Liver (tissue), 9 donors: ENCODE measurements around the gene BDKRB2. TPM values are rescaled to one million over a fixed set of nuclear protein-coding genes. Genes with fewer than 3 reads are reported as not detected.

ENCODE experiments used
- DNase-seq: peaks from one replicate; pipeline ENCODE4 v3.0.0-alpha.2; 2017; ENCODE audit warnings: low spot score
- H3K27ac ChIP-seq, 2 donors: one replicate each; pipeline ENCODE4 v1.7.0; 2013; ENCODE audit warnings: inconsistent platforms in 2 of 2, low read length in 2 of 2, control low read depth in 1 of 2, low read depth in 1 of 2, mild to moderate bottlenecking in 1 of 2
- H3K27me3 ChIP-seq, 4 donors: one replicate each; pipeline versions ENCODE4 v1.6.1 to v1.7.0; 2013; ENCODE audit warnings: low read length in 3 of 4, inconsistent platforms in 1 of 4, mild to moderate bottlenecking in 1 of 4, moderate library complexity in 1 of 4; ENCODE audit not compliant: control insufficient read depth in 4 of 4, insufficient read depth in 4 of 4
- H3K36me3 ChIP-seq, 4 donors: one replicate each; pipeline versions ENCODE4 v1.6.1 to v1.7.0; 2013; ENCODE audit warnings: low read length in 3 of 4, mild to moderate bottlenecking in 3 of 4, low read depth in 1 of 4, moderate library complexity in 1 of 4; ENCODE audit not compliant: control insufficient read depth in 4 of 4, insufficient read depth in 3 of 4
- H3K4me1 ChIP-seq, 4 donors: one replicate each; pipeline versions ENCODE4 v1.6.1 to v1.7.0; 2013; ENCODE audit warnings: low read length in 3 of 4, mild to moderate bottlenecking in 3 of 4, moderate library complexity in 1 of 4; ENCODE audit not compliant: control insufficient read depth in 4 of 4, insufficient read depth in 4 of 4
- H3K4me3 ChIP-seq, 3 donors: one replicate each; pipeline versions ENCODE4 v1.6.1 to v1.7.0; 2013; ENCODE audit warnings: low read length in 3 of 3, control low read depth in 1 of 3, low read depth in 1 of 3, mild to moderate bottlenecking in 1 of 3
- H3K9ac ChIP-seq, 2 donors: one replicate each; pipeline ENCODE4 v1.7.0; 2013; ENCODE audit warnings: low read length in 2 of 2, mild to moderate bottlenecking in 2 of 2, moderate library complexity in 2 of 2, control low read depth in 1 of 2, low read depth in 1 of 2
- H3K9me3 ChIP-seq, 4 donors: one replicate each; pipeline versions ENCODE4 v1.6.1 to v1.7.0; 2013; ENCODE audit warnings: low read length in 3 of 4; ENCODE audit not compliant: control insufficient read depth in 4 of 4
- EGR1 ChIP-seq, 2 donors: IDR thresholded peaks; 2 replicates each; pipeline ENCODE4 v1.6.1; 2016 to 2018; ENCODE audit warnings: antibody characterized with exemption in 2 of 2, low read depth in 2 of 2
- FOXA1 ChIP-seq: IDR thresholded peaks from 2 replicates; pipeline ENCODE4 v1.6.1; 2016; ENCODE audit warnings: antibody characterized with exemption
- FOXA2 ChIP-seq: IDR thresholded peaks from 2 replicates; pipeline ENCODE4 v1.6.1; 2016; ENCODE audit warnings: antibody characterized with exemption
- GABPA ChIP-seq, 2 donors: IDR thresholded peaks in 1 of 2; conservative IDR thresholded peaks in 1 of 2; 2 replicates each; pipeline ENCODE4 v1.6.1; 2016; ENCODE audit warnings: antibody characterized with exemption in 2 of 2, mild to moderate bottlenecking in 1 of 2, moderate library complexity in 1 of 2
- HNF4A ChIP-seq, 2 donors: conservative IDR thresholded peaks; 2 replicates each; pipeline ENCODE4 v1.6.1; 2016; ENCODE audit warnings: antibody characterized with exemption in 2 of 2, mild to moderate bottlenecking in 2 of 2
- HNF4G ChIP-seq: IDR thresholded peaks from 2 replicates; pipeline ENCODE4 v1.6.1; 2016; ENCODE audit warnings: antibody characterized with exemption
- JUND ChIP-seq, 2 donors: IDR thresholded peaks; 2 replicates each; pipeline ENCODE4 v1.6.1; 2016; ENCODE audit warnings: antibody characterized with exemption in 2 of 2
- MAX ChIP-seq: IDR thresholded peaks from 2 replicates; pipeline ENCODE4 v1.6.1; 2016; ENCODE audit warnings: antibody characterized with exemption
- NR2F2 ChIP-seq: IDR thresholded peaks from 2 replicates; pipeline ENCODE4 v1.6.1; 2016; ENCODE audit warnings: antibody characterized with exemption
- RAD21 ChIP-seq, 2 donors: IDR thresholded peaks; 2 replicates each; pipeline ENCODE4 v1.6.1; 2016; ENCODE audit warnings: antibody characterized with exemption in 2 of 2, mild to moderate bottlenecking in 2 of 2
- RXRA ChIP-seq, 2 donors: IDR thresholded peaks; 2 replicates each; pipeline ENCODE4 v1.6.1; 2017 to 2018; ENCODE audit warnings: antibody characterized with exemption in 2 of 2, mild to moderate bottlenecking in 1 of 2
- SP1 ChIP-seq: IDR thresholded peaks from 2 replicates; pipeline ENCODE4 v1.6.1; 2018; ENCODE audit warnings: antibody characterized with exemption, mild to moderate bottlenecking
- TAF1 ChIP-seq: conservative IDR thresholded peaks from 2 replicates; pipeline ENCODE4 v1.6.1; 2016; ENCODE audit warnings: antibody characterized with exemption, mild to moderate bottlenecking
- YY1 ChIP-seq: IDR thresholded peaks from 2 replicates; pipeline ENCODE4 v1.6.1; 2016; ENCODE audit warnings: antibody characterized with exemption, mild to moderate bottlenecking
- WGBS: extraction: QIAGEN DNeasy Blood & Tissue Kit; methylation state at CpG from one replicate; pipeline ENCODE4 v1.1.7; 2013; 5-methylcytosine and 5-hydroxymethylcytosine counted together
- polyA plus RNA-seq, 2 donors: library from polyadenylated mRNA; stranded (reverse) in 1 of 2; unstranded in 1 of 2; fragments of 200-250 nt in 1 of 2; fragments of >200 nt in 1 of 2; fragmentation: Nextera tagmentation in 1 of 2; extraction: Ambion mirVana in 1 of 2; gene quantifications; one replicate each; pipeline versions ENCODE4 v1.2.1 to v1.2.3, GENCODE V29; 2013 to 2015
- total RNA-seq, 2 donors: library from RNA; depleted of rRNA; stranded (reverse); fragments of >200 nt; gene quantifications; one replicate each; pipeline ENCODE4 v1.2.3, GENCODE V29; 2014
- TF ChIP-seq, protein P1 (sequence below): IDR thresholded peaks from 2 replicates; pipeline ENCODE4 v1.6.1; 2016; ENCODE audit warnings: antibody characterized with exemption, mild to moderate bottlenecking
- TF ChIP-seq, protein P2 (sequence below): fragments of 150-350 bp; IDR thresholded peaks from 2 replicates; pipeline ENCODE4 v1.5.1; 2017; ENCODE audit warnings: improper control_type of control experiment, low read depth, low read length; ENCODE audit not compliant: missing input control
- TF ChIP-seq, protein P3 (sequence below): IDR thresholded peaks from 2 replicates; pipeline ENCODE4 v1.6.1; 2016; ENCODE audit warnings: antibody characterized with exemption
- TF ChIP-seq, protein P4 (sequence below): IDR thresholded peaks from 2 replicates; pipeline ENCODE4 v1.6.1; 2016; ENCODE audit warnings: antibody characterized with exemption
- donor health status: healthy.
- donor health status: healthy.
- donor health status: healthy.
- donor health status: healthy.
- donor health status: healthy.

The BDKRB2 gene
- total and polyA plus RNA-seq, 4 donors = 0.10 to 0.25 (median 0.17) TPM

DNA sequence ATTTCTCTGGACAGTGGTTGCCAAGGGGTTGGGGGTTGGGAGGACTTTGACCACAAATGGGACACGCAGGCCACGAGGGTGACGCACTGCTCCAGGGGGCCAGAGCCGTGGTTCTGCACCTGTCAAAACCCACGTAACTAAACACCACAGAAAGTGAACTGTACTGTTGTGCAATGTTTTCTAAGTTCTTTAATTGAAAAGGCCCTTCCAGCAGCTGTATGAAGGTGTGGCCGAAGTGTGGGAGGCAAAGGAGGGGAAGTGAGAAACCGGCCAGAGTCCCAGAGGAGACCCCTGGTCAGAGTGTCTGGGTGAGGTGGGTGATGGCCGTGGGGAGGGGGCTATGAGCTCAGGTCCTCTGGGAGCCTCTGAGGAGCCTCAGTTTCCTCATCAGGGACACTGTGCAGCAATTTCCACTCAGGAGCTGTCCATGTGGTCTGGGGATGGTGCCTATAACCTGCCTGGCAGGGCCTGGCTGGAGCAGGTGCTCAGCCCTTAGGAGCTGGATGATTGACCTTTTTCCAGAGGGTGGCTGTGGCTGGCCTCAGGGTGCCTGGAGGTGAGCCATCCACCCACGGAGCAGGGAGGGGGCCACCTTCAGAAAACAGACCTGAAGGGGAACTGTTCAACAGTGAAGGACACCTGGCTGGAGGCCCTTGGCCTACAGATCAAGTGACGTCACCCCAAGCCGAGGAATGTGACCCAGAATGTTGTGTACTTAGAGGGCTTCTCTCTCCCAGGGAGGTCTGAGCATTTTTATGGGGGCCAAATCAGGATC lies 9.8 kb upstream of the BDKRB2 start:
- peaks cover 0 to 6% (median 4%) of the 10 kb centered on the region in 4 donors for H3K4me1 ChIP-seq
- no peaks in the 10 kb centered on the region for H3K36me3 ChIP-seq
- no peak overlapping the region for H3K4me3 ChIP-seq
- 51% methylated on average over 11 of the region's 11 CpGs for WGBS
- no peak overlapping the region for H3K9ac ChIP-seq
- no peaks in the 10 kb centered on the region for H3K27me3 ChIP-seq
- no peaks in the 10 kb centered on the region for H3K9me3 ChIP-seq
- no peak for DNase-seq
- peak overlapping the region in 1 of 2 donors; percentile 20 for H3K27ac ChIP-seq
- TF ChIP-seq YY1 = no peak
- TF ChIP-seq, protein P1, sequence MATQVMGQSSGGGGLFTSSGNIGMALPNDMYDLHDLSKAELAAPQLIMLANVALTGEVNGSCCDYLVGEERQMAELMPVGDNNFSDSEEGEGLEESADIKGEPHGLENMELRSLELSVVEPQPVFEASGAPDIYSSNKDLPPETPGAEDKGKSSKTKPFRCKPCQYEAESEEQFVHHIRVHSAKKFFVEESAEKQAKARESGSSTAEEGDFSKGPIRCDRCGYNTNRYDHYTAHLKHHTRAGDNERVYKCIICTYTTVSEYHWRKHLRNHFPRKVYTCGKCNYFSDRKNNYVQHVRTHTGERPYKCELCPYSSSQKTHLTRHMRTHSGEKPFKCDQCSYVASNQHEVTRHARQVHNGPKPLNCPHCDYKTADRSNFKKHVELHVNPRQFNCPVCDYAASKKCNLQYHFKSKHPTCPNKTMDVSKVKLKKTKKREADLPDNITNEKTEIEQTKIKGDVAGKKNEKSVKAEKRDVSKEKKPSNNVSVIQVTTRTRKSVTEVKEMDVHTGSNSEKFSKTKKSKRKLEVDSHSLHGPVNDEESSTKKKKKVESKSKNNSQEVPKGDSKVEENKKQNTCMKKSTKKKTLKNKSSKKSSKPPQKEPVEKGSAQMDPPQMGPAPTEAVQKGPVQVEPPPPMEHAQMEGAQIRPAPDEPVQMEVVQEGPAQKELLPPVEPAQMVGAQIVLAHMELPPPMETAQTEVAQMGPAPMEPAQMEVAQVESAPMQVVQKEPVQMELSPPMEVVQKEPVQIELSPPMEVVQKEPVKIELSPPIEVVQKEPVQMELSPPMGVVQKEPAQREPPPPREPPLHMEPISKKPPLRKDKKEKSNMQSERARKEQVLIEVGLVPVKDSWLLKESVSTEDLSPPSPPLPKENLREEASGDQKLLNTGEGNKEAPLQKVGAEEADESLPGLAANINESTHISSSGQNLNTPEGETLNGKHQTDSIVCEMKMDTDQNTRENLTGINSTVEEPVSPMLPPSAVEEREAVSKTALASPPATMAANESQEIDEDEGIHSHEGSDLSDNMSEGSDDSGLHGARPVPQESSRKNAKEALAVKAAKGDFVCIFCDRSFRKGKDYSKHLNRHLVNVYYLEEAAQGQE = no peak
- TF ChIP-seq GABPA (IDR thresholded peaks at IDR 0.05 in 1 of 2, conservative IDR thresholded peaks at IDR 0.05 in 1 of 2) = no peak
- no peak for TF ChIP-seq FOXA2
- no peak for TF ChIP-seq HNF4A (conservative IDR thresholded peaks at IDR 0.05)
- TF ChIP-seq, protein P2, sequence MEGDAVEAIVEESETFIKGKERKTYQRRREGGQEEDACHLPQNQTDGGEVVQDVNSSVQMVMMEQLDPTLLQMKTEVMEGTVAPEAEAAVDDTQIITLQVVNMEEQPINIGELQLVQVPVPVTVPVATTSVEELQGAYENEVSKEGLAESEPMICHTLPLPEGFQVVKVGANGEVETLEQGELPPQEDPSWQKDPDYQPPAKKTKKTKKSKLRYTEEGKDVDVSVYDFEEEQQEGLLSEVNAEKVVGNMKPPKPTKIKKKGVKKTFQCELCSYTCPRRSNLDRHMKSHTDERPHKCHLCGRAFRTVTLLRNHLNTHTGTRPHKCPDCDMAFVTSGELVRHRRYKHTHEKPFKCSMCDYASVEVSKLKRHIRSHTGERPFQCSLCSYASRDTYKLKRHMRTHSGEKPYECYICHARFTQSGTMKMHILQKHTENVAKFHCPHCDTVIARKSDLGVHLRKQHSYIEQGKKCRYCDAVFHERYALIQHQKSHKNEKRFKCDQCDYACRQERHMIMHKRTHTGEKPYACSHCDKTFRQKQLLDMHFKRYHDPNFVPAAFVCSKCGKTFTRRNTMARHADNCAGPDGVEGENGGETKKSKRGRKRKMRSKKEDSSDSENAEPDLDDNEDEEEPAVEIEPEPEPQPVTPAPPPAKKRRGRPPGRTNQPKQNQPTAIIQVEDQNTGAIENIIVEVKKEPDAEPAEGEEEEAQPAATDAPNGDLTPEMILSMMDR = no peak
- no peak for TF ChIP-seq EGR1 (IDR thresholded peaks at IDR 0.05; ENCODE audit: low read depth in 2 of 2)
- no peak for TF ChIP-seq NR2F2
- TF ChIP-seq, protein P3, sequence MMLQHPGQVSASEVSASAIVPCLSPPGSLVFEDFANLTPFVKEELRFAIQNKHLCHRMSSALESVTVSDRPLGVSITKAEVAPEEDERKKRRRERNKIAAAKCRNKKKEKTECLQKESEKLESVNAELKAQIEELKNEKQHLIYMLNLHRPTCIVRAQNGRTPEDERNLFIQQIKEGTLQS = no peak
- no peak for TF ChIP-seq TAF1
- TF ChIP-seq HNF4G = no peak
- TF ChIP-seq, protein P4, sequence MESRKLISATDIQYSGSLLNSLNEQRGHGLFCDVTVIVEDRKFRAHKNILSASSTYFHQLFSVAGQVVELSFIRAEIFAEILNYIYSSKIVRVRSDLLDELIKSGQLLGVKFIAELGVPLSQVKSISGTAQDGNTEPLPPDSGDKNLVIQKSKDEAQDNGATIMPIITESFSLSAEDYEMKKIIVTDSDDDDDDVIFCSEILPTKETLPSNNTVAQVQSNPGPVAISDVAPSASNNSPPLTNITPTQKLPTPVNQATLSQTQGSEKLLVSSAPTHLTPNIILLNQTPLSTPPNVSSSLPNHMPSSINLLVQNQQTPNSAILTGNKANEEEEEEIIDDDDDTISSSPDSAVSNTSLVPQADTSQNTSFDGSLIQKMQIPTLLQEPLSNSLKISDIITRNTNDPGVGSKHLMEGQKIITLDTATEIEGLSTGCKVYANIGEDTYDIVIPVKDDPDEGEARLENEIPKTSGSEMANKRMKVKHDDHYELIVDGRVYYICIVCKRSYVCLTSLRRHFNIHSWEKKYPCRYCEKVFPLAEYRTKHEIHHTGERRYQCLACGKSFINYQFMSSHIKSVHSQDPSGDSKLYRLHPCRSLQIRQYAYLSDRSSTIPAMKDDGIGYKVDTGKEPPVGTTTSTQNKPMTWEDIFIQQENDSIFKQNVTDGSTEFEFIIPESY = no peak
- TF ChIP-seq RAD21 (IDR thresholded peaks at IDR 0.05) = no peak
- TF ChIP-seq MAX = no peak
- TF ChIP-seq RXRA (IDR thresholded peaks at IDR 0.05) = no peak
- TF ChIP-seq SP1 = no peak
- no peak for TF ChIP-seq JUND (IDR thresholded peaks at IDR 0.05)
- no peak for TF ChIP-seq FOXA1
